Osteocyte (in vitro differentiated cells): ENCODE data around the gene TRAPPC13. TPM values are rescaled to one million over a fixed set of nuclear protein-coding genes. Genes with fewer than 3 reads are reported as not detected.
A peak's percentile ranks its signal among the peaks of the same experiment; 100 is the strongest.

ENCODE experiments used
- DNase-seq: peaks from one replicate; pipeline ENCODE4 v3.0.0; 2021; ENCODE audit warnings: mixed read lengths; ENCODE audit not compliant: unreplicated experiment; ENCODE audit errors: extremely low spot score
- H3K27ac Mint-ChIP-seq: one replicate; pipeline ENCODE4 v1.8.0; 2021; ENCODE audit warnings: mild to moderate bottlenecking, mixed read lengths; ENCODE audit not compliant: unreplicated experiment
- H3K27me3 Mint-ChIP-seq: one replicate; pipeline ENCODE4 v1.8.0; 2021; ENCODE audit warnings: mixed read lengths; ENCODE audit not compliant: unreplicated experiment
- H3K36me3 Mint-ChIP-seq: one replicate; pipeline ENCODE4 v1.8.0; 2021; ENCODE audit warnings: mixed read lengths; ENCODE audit not compliant: unreplicated experiment
- H3K4me1 Mint-ChIP-seq: one replicate; pipeline ENCODE4 v1.8.0; 2021; ENCODE audit warnings: mixed read lengths; ENCODE audit not compliant: unreplicated experiment
- H3K4me3 Mint-ChIP-seq: one replicate; pipeline ENCODE4 v1.8.0; 2021; ENCODE audit warnings: mild to moderate bottlenecking, moderate library complexity, mixed read lengths; ENCODE audit not compliant: unreplicated experiment
- H3K9me3 Mint-ChIP-seq: one replicate; pipeline ENCODE4 v1.8.0; 2021; ENCODE audit warnings: mixed read lengths; ENCODE audit not compliant: unreplicated experiment
- total RNA-seq: library from RNA; stranded (reverse); gene quantifications from 2 replicates; pipeline ENCODE4 v1.2.1, GENCODE V29; 2021
- TF ChIP-seq, protein P1 (sequence below): fragments of 200-600 bp; sonication (generic); IDR thresholded peaks from 2 replicates; pipeline ENCODE4 v1.5.0; 2021; ENCODE audit warnings: antibody characterized with exemption, mild to moderate bottlenecking, moderate library complexity

Gene TRAPPC13
- total RNA-seq, 1 donor from 2014 or later, result 17.9 TPM

- Mint-ChIP-seq H3K4me1 (peaks cover 31% of the 10 kb centered on the region), H3K27ac (peak overlapping the region; percentile 80), H3K4me3 (peak overlapping the region; percentile 99), H3K9me3 (no peaks in the 10 kb centered on the region), H3K27me3 (no peaks in the 10 kb centered on the region), H3K36me3 (peaks cover 12% of the 10 kb centered on the region)
- TF ChIP-seq, protein P1, sequence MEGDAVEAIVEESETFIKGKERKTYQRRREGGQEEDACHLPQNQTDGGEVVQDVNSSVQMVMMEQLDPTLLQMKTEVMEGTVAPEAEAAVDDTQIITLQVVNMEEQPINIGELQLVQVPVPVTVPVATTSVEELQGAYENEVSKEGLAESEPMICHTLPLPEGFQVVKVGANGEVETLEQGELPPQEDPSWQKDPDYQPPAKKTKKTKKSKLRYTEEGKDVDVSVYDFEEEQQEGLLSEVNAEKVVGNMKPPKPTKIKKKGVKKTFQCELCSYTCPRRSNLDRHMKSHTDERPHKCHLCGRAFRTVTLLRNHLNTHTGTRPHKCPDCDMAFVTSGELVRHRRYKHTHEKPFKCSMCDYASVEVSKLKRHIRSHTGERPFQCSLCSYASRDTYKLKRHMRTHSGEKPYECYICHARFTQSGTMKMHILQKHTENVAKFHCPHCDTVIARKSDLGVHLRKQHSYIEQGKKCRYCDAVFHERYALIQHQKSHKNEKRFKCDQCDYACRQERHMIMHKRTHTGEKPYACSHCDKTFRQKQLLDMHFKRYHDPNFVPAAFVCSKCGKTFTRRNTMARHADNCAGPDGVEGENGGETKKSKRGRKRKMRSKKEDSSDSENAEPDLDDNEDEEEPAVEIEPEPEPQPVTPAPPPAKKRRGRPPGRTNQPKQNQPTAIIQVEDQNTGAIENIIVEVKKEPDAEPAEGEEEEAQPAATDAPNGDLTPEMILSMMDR, result no peak
- no peak for DNase-seq
Measured at GRCh38 chr5:65625743-65626142, 916 bp downstream of the TRAPPC13 start.

- Mint-ChIP-seq H3K4me1 (peaks cover 9% of the 10 kb centered on the region), H3K9me3 (no peaks in the 10 kb centered on the region), H3K4me3 (no peak overlapping the region), H3K36me3 (peaks cover 18% of the 10 kb centered on the region), H3K27me3 (no peaks in the 10 kb centered on the region), H3K27ac (no peak overlapping the region)
- no peak for DNase-seq
- TF ChIP-seq, protein P1, result no peak
Measured at GRCh38 chr5:65630981-65631380, 6.2 kb downstream of the TRAPPC13 start.

DNA sequence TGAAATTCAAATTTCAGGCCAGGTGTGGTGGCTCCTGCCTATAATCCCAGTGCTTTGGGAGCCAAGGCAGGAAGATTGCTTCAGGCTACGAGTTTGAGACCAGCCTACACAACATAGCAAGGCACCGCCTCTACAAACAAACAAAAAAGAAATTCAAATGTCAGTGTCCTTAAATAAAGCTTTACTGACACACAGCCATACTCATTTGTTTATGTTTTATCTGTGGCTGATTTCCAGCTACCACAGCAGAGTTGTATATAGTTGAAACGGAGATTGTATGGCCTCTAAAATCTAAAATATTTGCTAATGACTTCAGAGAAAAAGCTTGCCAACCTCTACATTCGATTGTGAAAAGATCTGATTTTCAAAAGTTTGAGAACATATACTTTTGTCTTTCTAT is 15.4 kb downstream of the TRAPPC13 start:
- Mint-ChIP-seq H3K4me1 (no peaks in the 10 kb centered on the region), H3K27ac (no peak overlapping the region), H3K4me3 (no peak overlapping the region), H3K27me3 (no peaks in the 10 kb centered on the region), H3K36me3 (peaks cover 30% of the 10 kb centered on the region), H3K9me3 (no peaks in the 10 kb centered on the region)
- TF ChIP-seq, protein P1, result no peak
- no peak for DNase-seq

DNA sequence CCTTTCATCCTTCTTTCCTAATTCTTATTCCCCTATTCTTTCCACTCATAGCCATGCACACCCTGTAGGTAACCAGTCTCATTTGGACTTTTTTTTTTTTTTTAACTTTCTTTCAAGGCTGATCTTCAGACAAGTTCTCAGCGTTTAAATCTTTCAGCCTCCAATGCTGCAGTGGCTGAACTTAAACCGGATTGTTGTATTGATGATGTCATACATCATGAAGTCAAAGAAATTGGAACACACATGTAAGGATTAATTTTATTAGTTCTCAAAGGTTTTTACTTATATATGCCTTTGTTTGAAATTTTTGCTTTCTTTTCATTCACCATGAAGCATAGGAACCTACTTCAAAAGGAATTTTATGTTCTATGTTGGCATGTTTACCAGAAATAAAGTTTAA is 22.1 kb downstream of the TRAPPC13 start:
- Mint-ChIP-seq H3K27ac (no peak overlapping the region), H3K36me3 (peaks cover 16% of the 10 kb centered on the region), H3K27me3 (no peaks in the 10 kb centered on the region), H3K9me3 (no peaks in the 10 kb centered on the region), H3K4me3 (no peak overlapping the region), H3K4me1 (no peaks in the 10 kb centered on the region)
- DNase-seq, result no peak
- TF ChIP-seq, protein P1, result no peak

- no peak for DNase-seq
- H3K27me3 Mint-ChIP-seq, result no peaks in the 10 kb centered on the region
- H3K9me3 Mint-ChIP-seq, result no peaks in the 10 kb centered on the region
- TF ChIP-seq, protein P1, result no peak
- no peak overlapping the region for H3K4me3 Mint-ChIP-seq
- H3K36me3 Mint-ChIP-seq, result peaks cover 15% of the 10 kb centered on the region
- no peak overlapping the region for H3K27ac Mint-ChIP-seq
- H3K4me1 Mint-ChIP-seq, result no peaks in the 10 kb centered on the region
Measured at GRCh38 chr5:65647941-65648340, 23.1 kb downstream of the TRAPPC13 start.
